ENCODE measurements around the gene TFF3.

Gene TFF3

GRCh38 chr21:42358937-42359336, 43.7 kb upstream of the TFF3 start:
- DNase-seq (ENCODE audit: insufficient read length, low spot score): no peak

GRCh38 chr21:42358261-42358660, 43.1 kb upstream of the TFF3 start:
- DNase-seq (ENCODE audit: insufficient read length, low spot score) (no peak), FAIRE-seq (no peak)
- TF ChIP-seq CTCF (IDR thresholded peaks at IDR 0.05; ENCODE audit: insufficient read depth, missing control alignments): no peak

More at GRCh38 chr21:42358937-42359336, 43.7 kb upstream of the TFF3 start:
- no peak for FAIRE-seq
- no peak for TF ChIP-seq CTCF (IDR thresholded peaks at IDR 0.05; ENCODE audit: insufficient read depth, missing control alignments)

- FAIRE-seq (no peak), DNase-seq (ENCODE audit: insufficient read length, low spot score) (no peak)
- TF ChIP-seq CTCF (IDR thresholded peaks at IDR 0.05; ENCODE audit: insufficient read depth, missing control alignments): no peak
Observed at GRCh38 chr21:42357307-42357706, 42.1 kb upstream of the TFF3 start.

- no peak for FAIRE-seq
- TF ChIP-seq CTCF (IDR thresholded peaks at IDR 0.05; ENCODE audit: insufficient read depth, missing control alignments): no peak
- DNase-seq (ENCODE audit: insufficient read length, low spot score): no peak
Observed at GRCh38 chr21:42356650-42357049, 41.4 kb upstream of the TFF3 start.

- DNase-seq (ENCODE audit: insufficient read length, low spot score): no peak
- no peak for FAIRE-seq
- TF ChIP-seq CTCF (IDR thresholded peaks at IDR 0.05; ENCODE audit: insufficient read depth, missing control alignments): no peak
Observed at GRCh38 chr21:42356046-42356445, 40.8 kb upstream of the TFF3 start.

GRCh38 chr21:42353623-42354022, 38.4 kb upstream of the TFF3 start:
- no peak for FAIRE-seq
- TF ChIP-seq CTCF (IDR thresholded peaks at IDR 0.05; ENCODE audit: insufficient read depth, missing control alignments): no peak
- DNase-seq (ENCODE audit: insufficient read length, low spot score): no peak

GRCh38 chr21:42352441-42353095, 37.4 kb upstream of the TFF3 start:
- FAIRE-seq: no peak
- DNase-seq (ENCODE audit: insufficient read length, low spot score): no peak
- TF ChIP-seq CTCF (IDR thresholded peaks at IDR 0.05; ENCODE audit: insufficient read depth, missing control alignments): no peak

All from D721Med (cell line).